ENCODE measurements around the gene CBX7. TPM values are rescaled to one million over a fixed set of nuclear protein-coding genes. Genes with fewer than 3 reads are reported as not detected.

The CBX7 gene
- total and polyA plus RNA-seq, 2 donors = 11.6 to 154 TPM

- DNase-seq (ENCODE audit: extremely low spot score) = no peak
- Histone ChIP-seq H3K36me3 (ENCODE audit: insufficient read depth) (no peaks in the 10 kb centered on the region), H3K4me1 (ENCODE audit: insufficient read depth) (no peaks in the 10 kb centered on the region), H3K4me3 (ENCODE audit: low read depth, low read length) (no peak overlapping the region), H3K27ac (ENCODE audit: low read depth) (no peak overlapping the region)
- WGBS = 70% methylated on average over 5 of the region's 5 CpGs
Measured at GRCh38 chr22:39147335-39148025, 5.0 kb downstream of the CBX7 start.

GRCh38 chr22:39146256-39147101, 6.0 kb downstream of the CBX7 start:
- no peaks in the 10 kb centered on the region for H3K4me1 ChIP-seq (ENCODE audit: insufficient read depth)
- H3K27ac ChIP-seq (ENCODE audit: low read depth) = peak overlapping the region; percentile 92
- H3K4me3 ChIP-seq (ENCODE audit: low read depth, low read length) = peak overlapping the region; percentile 87
- 61% methylated on average over 6 of the region's 6 CpGs for WGBS
- no peaks in the 10 kb centered on the region for H3K36me3 ChIP-seq (ENCODE audit: insufficient read depth)
- no peak for DNase-seq (ENCODE audit: extremely low spot score)

GRCh38 chr22:39144101-39144767, 8.2 kb downstream of the CBX7 start:
- peak overlapping the region; percentile 63 for H3K27ac ChIP-seq (ENCODE audit: low read depth)
- no peak for DNase-seq (ENCODE audit: extremely low spot score)
- no peaks in the 10 kb centered on the region for H3K36me3 ChIP-seq (ENCODE audit: insufficient read depth)
- H3K4me3 ChIP-seq (ENCODE audit: low read depth, low read length) = peak overlapping the region; percentile 87
- WGBS = 19% methylated on average over 22 of the region's 22 CpGs
- no peaks in the 10 kb centered on the region for H3K4me1 ChIP-seq (ENCODE audit: insufficient read depth)

- Histone ChIP-seq H3K27ac (ENCODE audit: low read depth) (no peak overlapping the region), H3K4me1 (ENCODE audit: insufficient read depth) (no peaks in the 10 kb centered on the region), H3K4me3 (ENCODE audit: low read depth, low read length) (no peak overlapping the region), H3K36me3 (ENCODE audit: insufficient read depth) (no peaks in the 10 kb centered on the region)
- WGBS = 94% methylated on average over 14 of the region's 14 CpGs
- DNase-seq (ENCODE audit: extremely low spot score) = no peak
Measured at GRCh38 chr22:39142088-39142680, 10.3 kb downstream of the CBX7 start.

GRCh38 chr22:39139933-39140332, 12.5 kb downstream of the CBX7 start:
- H3K4me1 ChIP-seq (ENCODE audit: insufficient read depth) = no peaks in the 10 kb centered on the region
- H3K36me3 ChIP-seq (ENCODE audit: insufficient read depth) = no peaks in the 10 kb centered on the region
- 80% methylated on average over 7 of the region's 7 CpGs for WGBS
- no peak for DNase-seq (ENCODE audit: extremely low spot score)
- H3K27ac ChIP-seq (ENCODE audit: low read depth) = no peak overlapping the region
- no peak overlapping the region for H3K4me3 ChIP-seq (ENCODE audit: low read depth, low read length)

GRCh38 chr22:39138357-39138997, 14.0 kb downstream of the CBX7 start:
- DNase-seq (ENCODE audit: extremely low spot score) = no peak
- H3K4me1 ChIP-seq (ENCODE audit: insufficient read depth) = no peaks in the 10 kb centered on the region
- H3K27ac ChIP-seq (ENCODE audit: low read depth) = no peak overlapping the region
- peaks cover 5% of the 10 kb centered on the region for H3K36me3 ChIP-seq (ENCODE audit: insufficient read depth)
- H3K4me3 ChIP-seq (ENCODE audit: low read depth, low read length) = no peak overlapping the region
- 81% methylated on average over 14 of the region's 14 CpGs for WGBS

- no peak overlapping the region for H3K27ac ChIP-seq (ENCODE audit: low read depth)
- WGBS = 91% methylated on average over 8 of the region's 8 CpGs
- H3K36me3 ChIP-seq (ENCODE audit: insufficient read depth) = peaks cover 5% of the 10 kb centered on the region
- H3K4me1 ChIP-seq (ENCODE audit: insufficient read depth) = no peaks in the 10 kb centered on the region
- no peak for DNase-seq (ENCODE audit: extremely low spot score)
- H3K4me3 ChIP-seq (ENCODE audit: low read depth, low read length) = no peak overlapping the region
Measured at GRCh38 chr22:39136317-39136716, 16.2 kb downstream of the CBX7 start.

GRCh38 chr22:39135092-39135896, 17.2 kb downstream of the CBX7 start:
- WGBS = 51% methylated on average over 15 of the region's 15 CpGs
- Histone ChIP-seq H3K36me3 (ENCODE audit: insufficient read depth) (peaks cover 5% of the 10 kb centered on the region), H3K4me1 (ENCODE audit: insufficient read depth) (no peaks in the 10 kb centered on the region), H3K4me3 (ENCODE audit: low read depth, low read length) (no peak overlapping the region), H3K27ac (ENCODE audit: low read depth) (no peak overlapping the region)
- no peak for DNase-seq (ENCODE audit: extremely low spot score)

- Histone ChIP-seq H3K4me1 (ENCODE audit: insufficient read depth) (no peaks in the 10 kb centered on the region), H3K36me3 (ENCODE audit: insufficient read depth) (peaks cover 5% of the 10 kb centered on the region), H3K27ac (ENCODE audit: low read depth) (no peak overlapping the region), H3K4me3 (ENCODE audit: low read depth, low read length) (no peak overlapping the region)
- WGBS = 88% methylated on average over 35 of the region's 35 CpGs
- no peak for DNase-seq (ENCODE audit: extremely low spot score)
Measured at GRCh38 chr22:39134366-39135091, 18.0 kb downstream of the CBX7 start.

GRCh38 chr22:39133871-39134270, 18.6 kb downstream of the CBX7 start:
- no peak for DNase-seq (ENCODE audit: extremely low spot score)
- WGBS = 89% methylated on average over 17 of the region's 17 CpGs
- H3K4me3 ChIP-seq (ENCODE audit: low read depth, low read length) = no peak overlapping the region
- H3K36me3 ChIP-seq (ENCODE audit: insufficient read depth) = peaks cover 5% of the 10 kb centered on the region
- no peaks in the 10 kb centered on the region for H3K4me1 ChIP-seq (ENCODE audit: insufficient read depth)
- H3K27ac ChIP-seq (ENCODE audit: low read depth) = no peak overlapping the region

- Histone ChIP-seq H3K4me1 (ENCODE audit: insufficient read depth) (no peaks in the 10 kb centered on the region), H3K4me3 (ENCODE audit: low read depth, low read length) (no peak overlapping the region), H3K36me3 (ENCODE audit: insufficient read depth) (peaks cover 5% of the 10 kb centered on the region), H3K27ac (ENCODE audit: low read depth) (no peak overlapping the region)
- WGBS = 93% methylated on average over 22 of the region's 22 CpGs
- no peak for DNase-seq (ENCODE audit: extremely low spot score)
Measured at GRCh38 chr22:39132871-39133524, 19.5 kb downstream of the CBX7 start.

GRCh38 chr22:39132281-39132680, 20.2 kb downstream of the CBX7 start:
- 84% methylated on average over 6 of the region's 6 CpGs for WGBS
- Histone ChIP-seq H3K4me1 (ENCODE audit: insufficient read depth) (no peaks in the 10 kb centered on the region), H3K36me3 (ENCODE audit: insufficient read depth) (peaks cover 5% of the 10 kb centered on the region), H3K4me3 (ENCODE audit: low read depth, low read length) (no peak overlapping the region), H3K27ac (ENCODE audit: low read depth) (no peak overlapping the region)
- no peak for DNase-seq (ENCODE audit: extremely low spot score)
